ENCODE results near the gene CD180.

DNA sequence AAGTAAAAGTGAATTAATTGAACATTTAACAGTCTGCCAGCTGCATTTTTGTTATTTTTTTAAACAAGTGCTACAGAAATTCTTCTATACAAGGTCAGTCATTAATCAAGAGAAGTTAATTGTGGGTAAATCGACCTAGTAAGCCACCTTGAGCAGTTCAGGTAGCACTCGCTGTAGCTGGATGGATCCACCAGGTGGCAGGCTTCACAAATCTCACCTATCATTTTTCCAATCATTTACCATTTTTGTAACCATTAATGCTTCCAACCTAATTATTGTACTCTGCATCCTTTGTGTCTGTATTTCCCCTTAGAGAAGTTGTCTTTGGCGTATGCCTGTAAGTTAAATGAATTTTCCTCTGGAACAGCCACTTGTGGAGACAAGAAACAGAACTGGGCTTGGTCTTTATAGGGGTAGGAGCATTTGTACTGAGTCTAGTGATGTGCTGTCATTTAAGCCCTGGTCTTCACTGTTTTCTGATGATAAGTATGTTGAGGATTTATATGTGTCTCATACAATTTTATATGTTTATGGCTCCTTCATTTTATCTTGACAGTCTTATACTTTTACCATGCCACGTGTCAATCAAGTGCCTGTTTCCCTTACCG, 39.5 kb downstream of the CD180 start:
- TF ChIP-seq, protein P1, sequence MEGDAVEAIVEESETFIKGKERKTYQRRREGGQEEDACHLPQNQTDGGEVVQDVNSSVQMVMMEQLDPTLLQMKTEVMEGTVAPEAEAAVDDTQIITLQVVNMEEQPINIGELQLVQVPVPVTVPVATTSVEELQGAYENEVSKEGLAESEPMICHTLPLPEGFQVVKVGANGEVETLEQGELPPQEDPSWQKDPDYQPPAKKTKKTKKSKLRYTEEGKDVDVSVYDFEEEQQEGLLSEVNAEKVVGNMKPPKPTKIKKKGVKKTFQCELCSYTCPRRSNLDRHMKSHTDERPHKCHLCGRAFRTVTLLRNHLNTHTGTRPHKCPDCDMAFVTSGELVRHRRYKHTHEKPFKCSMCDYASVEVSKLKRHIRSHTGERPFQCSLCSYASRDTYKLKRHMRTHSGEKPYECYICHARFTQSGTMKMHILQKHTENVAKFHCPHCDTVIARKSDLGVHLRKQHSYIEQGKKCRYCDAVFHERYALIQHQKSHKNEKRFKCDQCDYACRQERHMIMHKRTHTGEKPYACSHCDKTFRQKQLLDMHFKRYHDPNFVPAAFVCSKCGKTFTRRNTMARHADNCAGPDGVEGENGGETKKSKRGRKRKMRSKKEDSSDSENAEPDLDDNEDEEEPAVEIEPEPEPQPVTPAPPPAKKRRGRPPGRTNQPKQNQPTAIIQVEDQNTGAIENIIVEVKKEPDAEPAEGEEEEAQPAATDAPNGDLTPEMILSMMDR (IDR thresholded peaks at IDR 0.05): peak in 5 of 7 experiments; percentile 39 to 84 (median 77)
- TF ChIP-seq POLR2A (IDR thresholded peaks at IDR 0.05): no peak
- TF ChIP-seq POLR2AphosphoS5 (IDR thresholded peaks at IDR 0.05): no peak
- no peak for TF ChIP-seq EP300 (IDR thresholded peaks at IDR 0.05)

Measured in stomach (tissue), 4 donors.